ENCODE data around the gene C1orf159.

The C1orf159 gene

GRCh38 chr1:1054971-1055370 is 60.9 kb downstream of the C1orf159 start:
- DNase-seq (ENCODE audit: low read depth in 2 of 2, low spot score in 1 of 2) = no peak

GRCh38 chr1:1054099-1054700 is 61.7 kb downstream of the C1orf159 start:
- DNase-seq (ENCODE audit: low read depth in 2 of 2, low spot score in 1 of 2) = no peak

GRCh38 chr1:1053682-1054081 is 62.2 kb downstream of the C1orf159 start:
- DNase-seq (ENCODE audit: low read depth in 2 of 2, low spot score in 1 of 2) = no peak

GRCh38 chr1:1053022-1053421 is 62.9 kb downstream of the C1orf159 start:
- DNase-seq (ENCODE audit: low read depth in 2 of 2, low spot score in 1 of 2) = no peak

GRCh38 chr1:1052003-1052840 is 63.7 kb downstream of the C1orf159 start:
- no peak for DNase-seq (ENCODE audit: low read depth in 2 of 2, low spot score in 1 of 2)

- DNase-seq (ENCODE audit: low read depth in 2 of 2, low spot score in 1 of 2) = no peak
Observed at GRCh38 chr1:1051127-1051810, 64.6 kb downstream of the C1orf159 start.

GRCh38 chr1:1050577-1051052 is 65.3 kb downstream of the C1orf159 start:
- DNase-seq (ENCODE audit: low read depth in 2 of 2, low spot score in 1 of 2) = no peak

- no peak for DNase-seq (ENCODE audit: low read depth in 2 of 2, low spot score in 1 of 2)
Observed at GRCh38 chr1:1049318-1050165, 66.3 kb downstream of the C1orf159 start.

- no peak for DNase-seq (ENCODE audit: low read depth in 2 of 2, low spot score in 1 of 2)
Observed at GRCh38 chr1:1048765-1049164, 67.1 kb downstream of the C1orf159 start.

GRCh38 chr1:1047963-1048362 is 67.9 kb downstream of the C1orf159 start:
- DNase-seq (ENCODE audit: low read depth in 2 of 2, low spot score in 1 of 2) = no peak

- DNase-seq (ENCODE audit: low read depth in 2 of 2, low spot score in 1 of 2) = no peak
Observed at GRCh38 chr1:1047407-1047806, 68.5 kb downstream of the C1orf159 start.

GRCh38 chr1:1046767-1047166 is 69.1 kb downstream of the C1orf159 start:
- DNase-seq (ENCODE audit: low read depth in 2 of 2, low spot score in 1 of 2) = no peak

- DNase-seq (ENCODE audit: low read depth in 2 of 2, low spot score in 1 of 2) = no peak
Observed at GRCh38 chr1:1046243-1046642, 69.6 kb downstream of the C1orf159 start.

GRCh38 chr1:1045129-1045528 is 70.8 kb downstream of the C1orf159 start:
- DNase-seq (ENCODE audit: low read depth in 2 of 2, low spot score in 1 of 2) = no peak

GRCh38 chr1:1044455-1045078 is 71.3 kb downstream of the C1orf159 start:
- no peak for DNase-seq (ENCODE audit: low read depth in 2 of 2, low spot score in 1 of 2)

- no peak for DNase-seq (ENCODE audit: low read depth in 2 of 2, low spot score in 1 of 2)
Observed at GRCh38 chr1:1043921-1044320, 72.0 kb downstream of the C1orf159 start.

- no peak for DNase-seq (ENCODE audit: low read depth in 2 of 2, low spot score in 1 of 2)
Observed at GRCh38 chr1:1043411-1043810, 72.5 kb downstream of the C1orf159 start.

GRCh38 chr1:1042835-1043234 is 73.1 kb downstream of the C1orf159 start:
- no peak for DNase-seq (ENCODE audit: low read depth in 2 of 2, low spot score in 1 of 2)

- no peak for DNase-seq (ENCODE audit: low read depth in 2 of 2, low spot score in 1 of 2)
Observed at GRCh38 chr1:1041873-1042272, 74.0 kb downstream of the C1orf159 start.

GRCh38 chr1:1041092-1041523 is 74.8 kb downstream of the C1orf159 start:
- no peak for DNase-seq (ENCODE audit: low read depth in 2 of 2, low spot score in 1 of 2)

Data from stimulated activated CD8-positive, alpha-beta memory T cell treated with anti-CD3 and anti-CD28 coated beads, Interleukin-4, amount 100 ng/mL, for 1 hour (primary cell).